ENCODE data around the gene NCOR1. TPM values are rescaled to one million over a fixed set of nuclear protein-coding genes. Genes with fewer than 3 reads are reported as not detected.

The NCOR1 gene
- total and polyA plus RNA-seq, 2 of the 8 experiments (the other 6 are each of a cell fraction or from before 2014, with no cell fraction given) = 65.4 to 142 TPM

DNA sequence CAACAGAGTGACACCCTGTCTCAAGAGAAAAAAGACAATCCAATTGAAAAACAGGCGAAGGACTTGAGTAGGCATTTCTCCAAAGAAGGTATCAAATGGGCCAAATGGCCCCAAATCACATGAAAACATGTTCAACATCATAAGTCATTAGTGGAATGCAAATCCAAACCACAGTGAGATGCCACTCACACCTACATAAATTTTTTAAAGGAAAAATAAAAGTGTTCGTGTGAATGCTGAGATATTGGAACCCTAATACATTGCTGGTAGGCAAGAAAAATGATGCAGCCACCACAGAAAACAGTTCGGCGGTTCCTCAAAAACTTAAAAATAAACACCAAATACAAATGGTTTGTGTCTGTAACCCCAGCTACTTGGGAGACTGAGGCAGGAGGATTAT is 46.9 kb upstream of the NCOR1 start:
- WGBS, 2 experiments (ENCODE audit: extremely low coverage in 1 of 2, insufficient coverage in 1 of 2, insufficient read length in 1 of 2, insufficient replicate concordance in 2 of 2, low coverage in 1 of 2, low lambda C conversion rate in 2 of 2, missing lambda C conversion rate in 1 of 2) = 90% methylated on average over 4 of the region's 4 CpGs; no CpG with 5 or more reads in 1 of the 2 experiments
- Histone ChIP-seq H2BK15ac (ENCODE audit: low read length) (no peak overlapping the region), H4K5ac (ENCODE audit: insufficient read length, low read depth, low read length) (no peak overlapping the region)

More for the DNA sequence above, 46.9 kb upstream of the NCOR1 start:
- H3K9ac ChIP-seq (replicated peaks in 1 of 4; ENCODE audit: extremely low read depth in 1 of 4, low read depth in 3 of 4, low read length in 3 of 4) = no peak overlapping the region
- peaks cover 0 to 2% (median 0%) of the 10 kb centered on the region in 4 experiments; a peak in 2 of 8 replicates for H3K36me3 ChIP-seq (ENCODE audit: control insufficient read depth in 2 of 4, insufficient read depth in 4 of 4, low read length in 3 of 4)
- H3K9me3 ChIP-seq (ENCODE audit: insufficient read depth in 2 of 2, low read depth in 1 of 2, low read length in 1 of 2) = no peaks in the 10 kb centered on the region
- H3K23ac ChIP-seq (ENCODE audit: insufficient read length) = no peak overlapping the region
- no peaks in the 10 kb centered on the region for H3K79me2 ChIP-seq (ENCODE audit: control insufficient read depth in 1 of 2, insufficient read depth in 2 of 2, low read length in 2 of 2)
- TF ChIP-seq, protein P1, sequence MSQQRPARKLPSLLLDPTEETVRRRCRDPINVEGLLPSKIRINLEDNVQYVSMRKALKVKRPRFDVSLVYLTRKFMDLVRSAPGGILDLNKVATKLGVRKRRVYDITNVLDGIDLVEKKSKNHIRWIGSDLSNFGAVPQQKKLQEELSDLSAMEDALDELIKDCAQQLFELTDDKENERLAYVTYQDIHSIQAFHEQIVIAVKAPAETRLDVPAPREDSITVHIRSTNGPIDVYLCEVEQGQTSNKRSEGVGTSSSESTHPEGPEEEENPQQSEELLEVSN (IDR thresholded peaks at IDR 0.05) = no peak
- TF ChIP-seq TAF1 (IDR thresholded peaks at IDR 0.05; ENCODE audit: low read depth, low read length) (no peak), RAD21 (IDR thresholded peaks at IDR 0.05 in 1 of 2, conservative IDR thresholded peaks at IDR 0.05 in 1 of 2; ENCODE audit: low read depth in 2 of 2, low read length in 2 of 2) (no peak)
- TF ChIP-seq, protein P2, sequence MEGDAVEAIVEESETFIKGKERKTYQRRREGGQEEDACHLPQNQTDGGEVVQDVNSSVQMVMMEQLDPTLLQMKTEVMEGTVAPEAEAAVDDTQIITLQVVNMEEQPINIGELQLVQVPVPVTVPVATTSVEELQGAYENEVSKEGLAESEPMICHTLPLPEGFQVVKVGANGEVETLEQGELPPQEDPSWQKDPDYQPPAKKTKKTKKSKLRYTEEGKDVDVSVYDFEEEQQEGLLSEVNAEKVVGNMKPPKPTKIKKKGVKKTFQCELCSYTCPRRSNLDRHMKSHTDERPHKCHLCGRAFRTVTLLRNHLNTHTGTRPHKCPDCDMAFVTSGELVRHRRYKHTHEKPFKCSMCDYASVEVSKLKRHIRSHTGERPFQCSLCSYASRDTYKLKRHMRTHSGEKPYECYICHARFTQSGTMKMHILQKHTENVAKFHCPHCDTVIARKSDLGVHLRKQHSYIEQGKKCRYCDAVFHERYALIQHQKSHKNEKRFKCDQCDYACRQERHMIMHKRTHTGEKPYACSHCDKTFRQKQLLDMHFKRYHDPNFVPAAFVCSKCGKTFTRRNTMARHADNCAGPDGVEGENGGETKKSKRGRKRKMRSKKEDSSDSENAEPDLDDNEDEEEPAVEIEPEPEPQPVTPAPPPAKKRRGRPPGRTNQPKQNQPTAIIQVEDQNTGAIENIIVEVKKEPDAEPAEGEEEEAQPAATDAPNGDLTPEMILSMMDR (IDR thresholded peaks at IDR 0.05; ENCODE audit: control extremely low read depth in 1 of 3, insufficient read depth in 1 of 3, low read depth in 1 of 3, low read length in 3 of 3) = no peak
- TF ChIP-seq, protein P3, sequence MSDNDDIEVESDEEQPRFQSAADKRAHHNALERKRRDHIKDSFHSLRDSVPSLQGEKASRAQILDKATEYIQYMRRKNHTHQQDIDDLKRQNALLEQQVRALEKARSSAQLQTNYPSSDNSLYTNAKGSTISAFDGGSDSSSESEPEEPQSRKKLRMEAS (IDR thresholded peaks at IDR 0.05) = no peak
- no peak overlapping the region for H4K8ac ChIP-seq (ENCODE audit: extremely low read depth, insufficient read depth, low read length)
- H4K91ac ChIP-seq (replicated peaks; ENCODE audit: insufficient read length, low read length) = no peak overlapping the region
- H2AFZ ChIP-seq (ENCODE audit: low read length) = no peak overlapping the region
- no peak overlapping the region for H2BK20ac ChIP-seq (ENCODE audit: low read length)
- no peak overlapping the region for H3K27ac ChIP-seq (ENCODE audit: low read depth, low read length)
- ChIA-PET CTCF (ENCODE audit: partially characterized antibody) (no interaction called here), POLR2A (ENCODE audit: partially characterized antibody) (interaction anchor here (0.7 kb wide), 1 partner anchor 47 kb away, joined by 4 read pairs; the partner anchor contains the start of gene NCOR1)
- no peaks in the 10 kb centered on the region for H3K27me3 ChIP-seq (replicated peaks in 1 of 4; ENCODE audit: control insufficient read depth in 3 of 4, extremely low read depth in 1 of 4, insufficient read depth in 3 of 4, low read length in 3 of 4)
- no peaks in the 10 kb centered on the region for H3K79me1 ChIP-seq (ENCODE audit: low read depth, low read length)
- no peak overlapping the region for H3K56ac ChIP-seq (replicated peaks; ENCODE audit: insufficient read length, low read depth, low read length)
- no peak overlapping the region for H2BK5ac ChIP-seq (ENCODE audit: low read depth, low read length)
- no peaks in the 10 kb centered on the region for H3K23me2 ChIP-seq (ENCODE audit: low read depth, low read length)
- H3K4me3 ChIP-seq (ENCODE audit: extremely low read depth in 1 of 4, insufficient read depth in 2 of 4, low read depth in 3 of 4, low read length in 4 of 4) = no peak overlapping the region
- no peak overlapping the region for H2BK120ac ChIP-seq (replicated peaks; ENCODE audit: low read depth, low read length)
- H3K4me2 ChIP-seq (ENCODE audit: insufficient read depth in 1 of 2, low read depth in 2 of 2, low read length in 2 of 2) = no peak overlapping the region
- H3K4ac ChIP-seq (replicated peaks; ENCODE audit: insufficient read length, low read depth, low read length) = no peak overlapping the region
- no peak overlapping the region for H3K14ac ChIP-seq (ENCODE audit: insufficient read length)
- no peaks in the 10 kb centered on the region for H3K4me1 ChIP-seq (replicated peaks in 1 of 4; ENCODE audit: control insufficient read depth in 3 of 4, insufficient read depth in 4 of 4, low read length in 3 of 4)
- no peak overlapping the region for H3K18ac ChIP-seq (ENCODE audit: extremely low read depth, low read length)
- H2BK12ac ChIP-seq (ENCODE audit: low read depth, low read length) = no peak overlapping the region
- FAIRE-seq (no peak), DNase-seq (ENCODE audit: low read depth in 1 of 2, low spot score in 2 of 2) (no peak)
- H4K20me1 ChIP-seq (replicated peaks in 1 of 2; ENCODE audit: control insufficient read depth in 1 of 2, insufficient read depth in 2 of 2, low read length in 2 of 2) = peaks cover 0 to 1% of the 10 kb centered on the region in 2 experiments
- H2AK5ac ChIP-seq (ENCODE audit: low read depth, low read length) = no peak overlapping the region
